ENCODE measurements around the gene FAM219A.

Gene FAM219A

GRCh38 chr9:34437006-34437925 is 21.1 kb downstream of the FAM219A start:
- H3K4me3 ChIP-seq (ENCODE audit: low read depth, low read length), result no peak overlapping the region
- TF ChIP-seq, protein P1, sequence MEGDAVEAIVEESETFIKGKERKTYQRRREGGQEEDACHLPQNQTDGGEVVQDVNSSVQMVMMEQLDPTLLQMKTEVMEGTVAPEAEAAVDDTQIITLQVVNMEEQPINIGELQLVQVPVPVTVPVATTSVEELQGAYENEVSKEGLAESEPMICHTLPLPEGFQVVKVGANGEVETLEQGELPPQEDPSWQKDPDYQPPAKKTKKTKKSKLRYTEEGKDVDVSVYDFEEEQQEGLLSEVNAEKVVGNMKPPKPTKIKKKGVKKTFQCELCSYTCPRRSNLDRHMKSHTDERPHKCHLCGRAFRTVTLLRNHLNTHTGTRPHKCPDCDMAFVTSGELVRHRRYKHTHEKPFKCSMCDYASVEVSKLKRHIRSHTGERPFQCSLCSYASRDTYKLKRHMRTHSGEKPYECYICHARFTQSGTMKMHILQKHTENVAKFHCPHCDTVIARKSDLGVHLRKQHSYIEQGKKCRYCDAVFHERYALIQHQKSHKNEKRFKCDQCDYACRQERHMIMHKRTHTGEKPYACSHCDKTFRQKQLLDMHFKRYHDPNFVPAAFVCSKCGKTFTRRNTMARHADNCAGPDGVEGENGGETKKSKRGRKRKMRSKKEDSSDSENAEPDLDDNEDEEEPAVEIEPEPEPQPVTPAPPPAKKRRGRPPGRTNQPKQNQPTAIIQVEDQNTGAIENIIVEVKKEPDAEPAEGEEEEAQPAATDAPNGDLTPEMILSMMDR (IDR thresholded peaks at IDR 0.05; ENCODE audit: borderline replicate concordance, insufficient read depth, low read depth, low read length), result peak; percentile 70

DNA sequence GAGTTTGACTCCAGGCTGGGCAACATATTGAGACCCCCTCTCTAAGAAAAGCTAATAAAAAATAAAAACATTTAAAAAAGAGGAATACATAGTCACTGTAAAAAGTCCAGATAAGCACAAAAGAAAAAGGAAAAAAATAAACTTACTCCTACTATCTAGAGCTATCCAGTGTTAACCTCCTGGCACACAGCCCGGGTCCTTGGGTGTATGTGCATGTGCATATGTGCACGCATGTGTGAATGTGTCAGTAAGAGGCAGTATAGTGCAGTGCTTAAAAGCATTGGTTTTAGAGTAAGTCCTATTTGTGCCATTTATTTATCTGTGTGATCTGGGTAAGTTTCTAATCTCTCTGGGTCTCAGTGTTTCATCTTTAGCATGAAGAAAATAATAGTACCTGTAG is 26.7 kb downstream of the FAM219A start:
- H3K4me3 ChIP-seq (ENCODE audit: low read depth, low read length), result no peak overlapping the region
- TF ChIP-seq, protein P1 (IDR thresholded peaks at IDR 0.05; ENCODE audit: borderline replicate concordance, insufficient read depth, low read depth, low read length), result no peak

DNA sequence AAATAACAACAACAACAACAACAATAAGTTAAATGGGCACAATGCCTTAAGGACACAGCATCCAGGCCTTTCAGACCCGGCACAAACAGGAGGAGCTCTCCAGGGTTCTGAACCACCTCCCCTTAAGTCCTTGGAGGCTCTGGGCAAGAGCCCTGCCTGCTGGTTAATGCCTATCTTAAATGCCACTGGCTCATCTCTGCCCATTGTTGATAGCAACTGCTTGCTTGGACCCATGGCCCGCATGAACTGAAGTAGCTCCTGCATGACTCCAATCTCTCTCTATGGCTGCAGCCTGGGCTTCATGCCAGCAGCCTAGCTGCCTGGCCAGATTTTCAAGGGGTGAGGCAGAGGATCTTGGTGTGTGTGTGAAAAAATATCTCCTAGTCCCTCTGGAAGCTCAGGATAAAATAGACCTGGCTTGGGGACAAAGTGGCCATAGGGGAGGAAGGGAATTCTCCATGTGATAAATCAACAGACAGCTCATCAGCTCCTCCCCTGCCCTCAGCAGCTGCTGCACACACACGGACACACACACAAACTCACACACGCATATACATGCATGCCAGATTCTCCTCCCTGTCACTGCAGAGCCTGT is 27.4 kb downstream of the FAM219A start:
- TF ChIP-seq, protein P1 (IDR thresholded peaks at IDR 0.05; ENCODE audit: borderline replicate concordance, insufficient read depth, low read depth, low read length), result no peak
- H3K4me3 ChIP-seq (ENCODE audit: low read depth, low read length), result no peak overlapping the region

- H3K4me3 ChIP-seq (ENCODE audit: low read depth, low read length), result no peak overlapping the region
- TF ChIP-seq, protein P1 (IDR thresholded peaks at IDR 0.05; ENCODE audit: borderline replicate concordance, insufficient read depth, low read depth, low read length), result no peak
These were observed 29.9 kb downstream of the FAM219A start for GRCh38 chr9:34428325-34428958.

DNA sequence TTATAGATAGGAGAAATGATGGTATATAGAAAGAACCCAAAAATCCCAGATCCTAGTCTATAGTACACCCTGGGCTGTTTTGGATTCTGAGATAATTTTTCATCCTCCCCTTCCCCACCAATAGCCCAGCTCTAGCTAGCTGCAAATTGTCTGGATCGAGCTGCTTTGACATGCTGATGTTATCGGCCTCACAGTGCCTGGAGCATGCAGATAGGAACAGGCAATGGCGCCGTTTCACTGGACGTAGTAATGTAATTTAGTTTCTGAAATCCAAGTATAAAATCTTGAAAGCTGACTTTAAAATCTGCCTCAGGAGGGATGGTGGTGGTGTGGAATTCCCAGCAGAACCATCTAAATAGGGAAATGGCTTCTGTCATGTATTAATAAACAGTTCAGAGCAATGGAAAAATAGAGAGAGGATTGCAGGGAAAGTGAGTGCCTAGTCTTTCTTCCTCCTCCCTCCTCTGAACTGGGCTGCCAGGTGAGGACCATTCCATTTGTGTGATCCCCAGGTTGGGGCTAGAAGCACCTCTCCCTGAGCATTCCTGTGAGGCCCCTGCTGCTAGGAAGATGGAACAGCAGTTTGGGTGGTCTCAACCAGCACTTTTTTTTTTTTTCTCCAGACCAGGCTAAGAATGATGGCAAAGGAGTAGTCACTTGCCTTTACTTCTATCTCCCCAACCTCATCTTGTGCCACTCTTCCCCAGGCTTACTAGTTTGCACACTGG is 31.9 kb downstream of the FAM219A start:
- H3K4me3 ChIP-seq (ENCODE audit: low read depth, low read length), result no peak overlapping the region
- TF ChIP-seq, protein P1 (IDR thresholded peaks at IDR 0.05; ENCODE audit: borderline replicate concordance, insufficient read depth, low read depth, low read length), result no peak

- TF ChIP-seq, protein P1 (IDR thresholded peaks at IDR 0.05; ENCODE audit: borderline replicate concordance, insufficient read depth, low read depth, low read length), result no peak
- H3K4me3 ChIP-seq (ENCODE audit: low read depth, low read length), result no peak overlapping the region
These were observed 38.5 kb downstream of the FAM219A start for GRCh38 chr9:34419716-34420504.

Measured in GM12875 (cell line).